PC-9 (cell line): ENCODE data around the gene ZSWIM1. TPM values are rescaled to one million over a fixed set of nuclear protein-coding genes. Genes with fewer than 3 reads are reported as not detected.

Source experiments
- BruUV-seq: library from RNA; stranded (reverse); fragments of 400-500 nt; replicated peaks from 2 replicates; lab custom pipeline; 2021; lab: Mats Ljungman, UMichigan
- CTCF ChIA-PET: fragments of 300-600 bp; sonication (Branson Sonifier 250); formaldehyde crosslinking; loops from one replicate; lab custom pipeline; 2022; ENCODE audit warnings: antibody characterized with exemption; lab: Charles Lee
- POLR2A ChIA-PET: fragments of 300-600 bp; sonication (Branson Sonifier 250); formaldehyde crosslinking; loops from one replicate; lab custom pipeline; 2022; ENCODE audit warnings: antibody characterized with exemption; ENCODE audit not compliant: unreplicated experiment; lab: Charles Lee
- DNase-seq, 2 experiments: peaks; one replicate each; pipeline versions ENCODE4 v3.0.0 to v3.0.0-alpha.2; 2015 to 2022; ENCODE audit warnings: mixed read lengths in 1 of 2
- H2AFZ ChIP-seq: fragments of 200-600 bp; sonication (generic); 2 replicates; pipeline ENCODE4 v1.8.1; 2017; ENCODE audit warnings: antibody characterized with exemption
- H3F3A ChIP-seq: fragments of 200-600 bp; sonication (generic); 2 replicates; pipeline ENCODE4 v1.8.1; 2017; ENCODE audit warnings: antibody characterized with exemption, mild to moderate bottlenecking, low read depth; ENCODE audit not compliant: insufficient read depth
- H3K27ac ChIP-seq: fragments of 200-600 bp; sonication (generic); 2 replicates; pipeline ENCODE4 v1.6.1; 2016; ENCODE audit warnings: mixed run types
- H3K27me3 ChIP-seq: fragments of 200-600 bp; sonication (generic); 2 replicates; pipeline ENCODE4 v1.6.1; 2016; ENCODE audit warnings: low read depth, mixed run types; ENCODE audit not compliant: insufficient read depth
- H3K36me3 ChIP-seq: fragments of 200-600 bp; sonication (generic); 2 replicates; pipeline ENCODE4 v1.6.1; 2016; ENCODE audit warnings: low read depth, mixed run types
- H3K4me1 ChIP-seq: fragments of 200-600 bp; sonication (generic); replicated peaks from 2 replicates; pipeline ENCODE4 v1.6.1; 2016; ENCODE audit warnings: mixed run types; ENCODE audit not compliant: insufficient read depth
- H3K4me2 ChIP-seq: fragments of 200-600 bp; sonication (generic); 2 replicates; pipeline ENCODE4 v1.6.1; 2017; ENCODE audit warnings: mixed run types
- H3K4me3 ChIP-seq: fragments of 200-600 bp; sonication (generic); 2 replicates; pipeline ENCODE4 v1.6.1; 2016; ENCODE audit warnings: mixed run types
- H3K79me2 ChIP-seq: fragments of 200-600 bp; sonication (generic); 2 replicates; pipeline ENCODE4 v1.6.1; 2017; ENCODE audit warnings: low read depth, mixed run types
- H3K9me2 ChIP-seq: fragments of 200-600 bp; sonication (generic); 2 replicates; pipeline ENCODE4 v1.8.1; 2017; ENCODE audit warnings: mild to moderate bottlenecking; ENCODE audit not compliant: insufficient read depth
- H3K9me3 ChIP-seq: fragments of 200-600 bp; sonication (generic); 2 replicates; pipeline ENCODE4 v1.8.1; 2016; ENCODE audit warnings: low read depth; ENCODE audit not compliant: insufficient read depth
- H4K20me1 ChIP-seq: fragments of 200-600 bp; sonication (generic); 2 replicates; pipeline ENCODE4 v1.8.1; 2017; ENCODE audit not compliant: insufficient read depth
- EZH2 ChIP-seq: fragments of 200-600 bp; sonication (generic); IDR thresholded peaks from 2 replicates; pipeline ENCODE4 v1.8.0; 2017; ENCODE audit warnings: antibody characterized with exemption, low read depth
- intact Hi-C: fragments of 100-400 bp; cut with micrococcal nuclease; formaldehyde crosslinking; loops from one replicate; pipeline ENCODE4 v1.10.0; 2022; ENCODE audit not compliant: unreplicated experiment
- total RNA-seq: library from RNA; stranded (reverse); gene quantifications from 2 replicates; pipeline ENCODE4 v1.2.3, GENCODE V29; 2021
- TF ChIP-seq, protein P1 (sequence below): fragments of 200-600 bp; sonication (generic); conservative IDR thresholded peaks from 2 replicates; pipeline ENCODE4 v1.6.1; 2017; ENCODE audit warnings: mixed run types, antibody characterized with exemption, mild to moderate bottlenecking, moderate library complexity

The ZSWIM1 gene
- total RNA-seq, 1 experiment from 2014 or later: 13.2 TPM

DNA sequence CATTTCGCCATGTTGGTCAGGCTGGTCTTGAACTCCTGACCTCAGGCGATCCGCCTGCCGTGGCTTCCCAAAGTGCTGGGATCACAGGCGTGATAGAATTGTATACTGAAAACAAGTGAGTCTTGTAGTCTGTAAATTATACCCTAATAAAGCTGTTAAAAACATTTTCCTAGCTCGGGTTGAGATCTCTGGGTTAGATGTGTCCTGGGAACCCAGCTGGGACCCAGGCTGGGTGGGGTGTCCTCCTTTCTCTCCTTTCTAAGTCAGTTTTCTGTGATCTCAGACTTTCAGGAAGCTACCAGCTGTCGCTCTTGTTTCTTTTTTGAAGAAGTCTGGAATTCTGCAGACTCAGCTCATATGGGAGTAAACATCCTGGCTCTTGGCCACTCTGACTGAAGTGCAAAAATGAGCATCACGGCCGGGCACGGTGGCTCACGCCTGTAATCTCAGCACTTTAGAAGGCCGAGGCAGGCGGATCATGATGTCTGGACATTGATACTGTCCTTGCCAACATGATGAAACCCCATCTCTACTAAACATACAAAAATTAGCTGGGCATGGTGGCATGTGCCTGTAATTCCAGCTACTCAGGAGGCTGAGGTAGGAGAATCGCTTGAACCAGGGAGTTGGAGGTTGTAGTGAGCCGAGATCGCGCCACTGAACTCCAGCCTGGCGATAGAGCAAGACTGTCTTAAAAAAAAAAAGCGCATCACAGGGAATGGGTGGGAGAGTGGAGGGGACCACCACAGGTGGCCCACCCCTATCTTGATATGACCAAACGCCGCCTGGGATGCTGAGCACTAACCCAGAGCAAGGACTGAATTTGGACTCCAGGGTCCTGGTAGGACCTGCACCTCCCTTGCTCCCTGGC, 43.6 kb downstream of the ZSWIM1 start:
- H3K27ac ChIP-seq: no peak overlapping the region
- BruUV-seq: no TSS peak
- TF ChIP-seq, protein P1, sequence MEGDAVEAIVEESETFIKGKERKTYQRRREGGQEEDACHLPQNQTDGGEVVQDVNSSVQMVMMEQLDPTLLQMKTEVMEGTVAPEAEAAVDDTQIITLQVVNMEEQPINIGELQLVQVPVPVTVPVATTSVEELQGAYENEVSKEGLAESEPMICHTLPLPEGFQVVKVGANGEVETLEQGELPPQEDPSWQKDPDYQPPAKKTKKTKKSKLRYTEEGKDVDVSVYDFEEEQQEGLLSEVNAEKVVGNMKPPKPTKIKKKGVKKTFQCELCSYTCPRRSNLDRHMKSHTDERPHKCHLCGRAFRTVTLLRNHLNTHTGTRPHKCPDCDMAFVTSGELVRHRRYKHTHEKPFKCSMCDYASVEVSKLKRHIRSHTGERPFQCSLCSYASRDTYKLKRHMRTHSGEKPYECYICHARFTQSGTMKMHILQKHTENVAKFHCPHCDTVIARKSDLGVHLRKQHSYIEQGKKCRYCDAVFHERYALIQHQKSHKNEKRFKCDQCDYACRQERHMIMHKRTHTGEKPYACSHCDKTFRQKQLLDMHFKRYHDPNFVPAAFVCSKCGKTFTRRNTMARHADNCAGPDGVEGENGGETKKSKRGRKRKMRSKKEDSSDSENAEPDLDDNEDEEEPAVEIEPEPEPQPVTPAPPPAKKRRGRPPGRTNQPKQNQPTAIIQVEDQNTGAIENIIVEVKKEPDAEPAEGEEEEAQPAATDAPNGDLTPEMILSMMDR: no peak
- TF ChIP-seq EZH2: no peak
- H3K9me3 ChIP-seq: no peaks in the 10 kb centered on the region
- H4K20me1 ChIP-seq: no peaks in the 10 kb centered on the region
- no peaks in the 10 kb centered on the region for H3K27me3 ChIP-seq
- no peaks in the 10 kb centered on the region for H3K79me2 ChIP-seq
- ChIA-PET CTCF (no interaction called here), POLR2A (interaction anchor here (0.6 kb wide), 1 partner anchor 91 kb away, joined by 3 read pairs; the partner anchor contains the start of gene SNX21)
- H3K4me2 ChIP-seq: no peak overlapping the region
- peaks cover 31% of the 10 kb centered on the region for H3F3A ChIP-seq
- H3K4me1 ChIP-seq: no peaks in the 10 kb centered on the region
- no peaks in the 10 kb centered on the region for H3K36me3 ChIP-seq
- no peak for DNase-seq
- intact Hi-C loops: no loop called here
- no peaks in the 10 kb centered on the region for H3K9me2 ChIP-seq
- no peak overlapping the region for H3K4me3 ChIP-seq
- no peak overlapping the region for H2AFZ ChIP-seq

DNA sequence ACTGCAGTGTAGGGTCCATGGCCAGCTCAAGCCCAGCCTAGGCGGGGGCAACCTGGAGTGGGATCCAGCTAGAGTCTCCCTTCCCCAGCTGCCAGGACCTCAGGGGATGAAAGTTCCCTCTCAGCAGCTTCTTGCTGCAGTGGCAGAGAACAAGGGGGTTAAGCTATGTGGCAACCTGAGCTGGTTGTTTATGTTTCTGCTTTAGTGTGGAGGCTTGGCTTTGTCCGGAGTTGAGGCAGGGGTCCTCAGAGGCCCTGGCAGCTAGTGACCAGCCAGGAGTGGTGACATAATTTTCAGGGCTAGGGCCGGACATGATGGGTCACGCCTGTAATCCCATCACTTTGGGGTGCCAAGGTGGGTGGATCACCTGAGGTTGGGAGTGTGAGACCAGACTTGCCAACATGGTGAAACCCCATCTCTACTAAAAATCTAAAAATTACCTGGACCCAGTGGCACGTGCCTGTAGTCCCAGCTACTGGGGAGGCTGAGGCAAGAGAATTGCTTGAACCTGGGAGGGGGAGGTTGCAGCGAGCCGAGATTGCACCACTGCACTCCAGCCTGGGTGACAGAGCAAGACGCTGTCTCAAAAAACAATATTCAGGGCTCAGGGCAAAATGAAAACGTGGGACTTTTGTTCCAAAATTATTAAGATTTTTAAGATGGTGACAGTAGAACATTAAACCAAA, 44.9 kb downstream of the ZSWIM1 start:
- no peaks in the 10 kb centered on the region for H3K9me2 ChIP-seq
- DNase-seq: no peak
- peaks cover 22% of the 10 kb centered on the region for H3F3A ChIP-seq
- POLR2A ChIA-PET: interaction anchor here (0.6 kb wide), 1 partner anchor 21 kb away, joined by 4 read pairs; no protein-coding TSS in a partner anchor
- H3K36me3 ChIP-seq: no peaks in the 10 kb centered on the region
- H2AFZ ChIP-seq: no peak overlapping the region
- H3K27me3 ChIP-seq: no peaks in the 10 kb centered on the region
- peaks cover 6% of the 10 kb centered on the region; the same call in 1 of the 2 replicates for H4K20me1 ChIP-seq
- intact Hi-C loops: no loop called here
- no peak overlapping the region for H3K4me3 ChIP-seq
- no peak overlapping the region for H3K27ac ChIP-seq
- no peaks in the 10 kb centered on the region for H3K79me2 ChIP-seq
- H3K9me3 ChIP-seq: no peaks in the 10 kb centered on the region
- H3K4me2 ChIP-seq: no peak overlapping the region
- CTCF ChIA-PET: interaction anchor here (0.5 kb wide), 1 partner anchor 30 kb away, joined by 3 read pairs; no protein-coding TSS in a partner anchor
- BruUV-seq: no TSS peak
- TF ChIP-seq EZH2: no peak
- TF ChIP-seq, protein P1: no peak
- H3K4me1 ChIP-seq: no peaks in the 10 kb centered on the region

DNA sequence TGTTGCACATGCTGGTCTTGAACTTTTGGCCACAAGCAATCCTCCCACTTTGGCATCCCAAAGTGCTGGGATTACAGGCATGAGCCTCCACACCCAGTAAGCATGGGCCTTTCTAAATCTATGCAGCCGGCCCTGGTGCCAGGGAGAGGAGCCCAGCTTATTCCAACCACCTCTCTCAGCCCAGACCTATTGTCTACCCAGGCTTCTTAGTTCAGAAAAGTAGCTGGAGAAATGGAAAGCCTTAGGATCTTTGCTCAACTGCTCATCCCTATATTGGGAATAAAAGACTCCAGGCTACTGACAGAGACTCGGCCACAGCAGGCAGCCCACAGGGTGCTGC, 45.7 kb downstream of the ZSWIM1 start:
- H3K4me3 ChIP-seq: no peak overlapping the region
- no peak overlapping the region for H3K27ac ChIP-seq
- no peak for TF ChIP-seq EZH2
- TF ChIP-seq, protein P1: no peak
- no peaks in the 10 kb centered on the region for H3K36me3 ChIP-seq
- no TSS peak for BruUV-seq
- H3K4me1 ChIP-seq: no peaks in the 10 kb centered on the region
- CTCF ChIA-PET: no interaction called here
- no peaks in the 10 kb centered on the region for H3K9me3 ChIP-seq
- intact Hi-C loops: no loop called here
- no peak for DNase-seq
- POLR2A ChIA-PET: interaction anchor here (0.5 to 0.6 kb wide), 2 partner anchors 11 to 22 kb away, joined by 3 to 4 read pairs; no protein-coding TSS in a partner anchor
- H3K27me3 ChIP-seq: no peaks in the 10 kb centered on the region
- no peak overlapping the region for H3K4me2 ChIP-seq
- no peak overlapping the region for H2AFZ ChIP-seq
- no peaks in the 10 kb centered on the region for H3K9me2 ChIP-seq
- peaks cover 10% of the 10 kb centered on the region; the same call in 1 of the 2 replicates for H4K20me1 ChIP-seq
- peaks cover 22% of the 10 kb centered on the region for H3F3A ChIP-seq
- no peaks in the 10 kb centered on the region for H3K79me2 ChIP-seq
